K562 (cell line): ENCODE measurements around the gene HOXA9. TPM values are rescaled to one million over a fixed set of nuclear protein-coding genes. Genes with fewer than 3 reads are reported as not detected.

Experiments
- ATAC-seq: fragments of 200-7000 bp; cut with Tn5 transposase; 3 replicates; pipeline ENCODE4 v1.9.1; 2020; ENCODE audit warnings: moderate library complexity
- BruUV-seq: library from RNA; stranded (reverse); fragments of 400-500 nt; replicated peaks from 2 replicates; lab custom pipeline; 2021; lab: Mats Ljungman, UMichigan
- CTCF ChIA-PET: fragments of 300-600 bp; formaldehyde crosslinking; extraction: SDS; loops from one replicate; lab custom pipeline; 2021; ENCODE audit warnings: low intra/inter-chr PET ratio; lab: Yijun Ruan, JAX
- POLR2A ChIA-PET: fragments of 300-600, 350-650 bp; sonication (Branson Sonifier 250); formaldehyde crosslinking; extraction: SDS; loops from one replicate; lab custom pipeline; 2021; ENCODE audit warnings: antibody characterized with exemption, inconsistent platforms; lab: Yijun Ruan, JAX
- DNase-seq, 4 experiments: peaks; one replicate each; pipeline versions ENCODE4 v3.0.0 to v3.0.0-alpha.2; 2011 to 2018; ENCODE audit warnings: low spot score in 3 of 4, mixed read lengths in 3 of 4; ENCODE audit errors: extremely low read depth in 1 of 4
- FAIRE-seq: peaks from 2 replicates; lab custom pipeline; 2011; peaks lifted over from hg19 to GRCh38; lab: Jason Lieb, UNC
- H2AFZ ChIP-seq: 2 replicates; pipeline ENCODE4 v1.6.0; 2011; ENCODE audit warnings: low read depth, low read length, control low read depth, inconsistent platforms
- H3K27ac ChIP-seq: fragments of 200-600 bp; 3 replicates; pipeline ENCODE4 v1.8.0; 2011; ENCODE audit warnings: low read depth, mild to moderate bottlenecking, control low read depth, inconsistent platforms, low read length, moderate library complexity, mixed read lengths; ENCODE audit errors: extremely low read depth
- H3K27me3 ChIP-seq, 2 experiments: fragments of 300-600 bp in 1 of 2; 2 replicates in 1 of 2; 3 replicates in 1 of 2; pipeline versions ENCODE4 v1.6.0 to v1.8.0; 2011; ENCODE audit warnings: inconsistent platforms in 2 of 2, low read length in 2 of 2, mild to moderate bottlenecking in 1 of 2, mixed read lengths in 1 of 2, moderate library complexity in 1 of 2; ENCODE audit not compliant: control insufficient read depth in 2 of 2, insufficient read depth in 2 of 2
- H3K36me3 ChIP-seq: fragments of 300-600 bp; 3 replicates; pipeline ENCODE4 v1.8.0; 2011; ENCODE audit warnings: mild to moderate bottlenecking, low read length, inconsistent platforms; ENCODE audit not compliant: control insufficient read depth, insufficient read depth
- H3K4me1 ChIP-seq, 2 experiments: fragments of 200-600 bp in 1 of 2; replicated peaks in 1 of 2; 2 replicates in 1 of 2; 3 replicates in 1 of 2; pipeline versions ENCODE4 v1.5.1 to v1.8.0; 2011; ENCODE audit warnings: inconsistent platforms in 2 of 2, low read length in 2 of 2, mild to moderate bottlenecking in 1 of 2, mixed read lengths in 1 of 2, moderate library complexity in 1 of 2; ENCODE audit not compliant: control insufficient read depth in 2 of 2, insufficient read depth in 2 of 2
- H3K4me2 ChIP-seq: 2 replicates; pipeline ENCODE4 v1.6.1; 2011; ENCODE audit warnings: low read length, control low read depth, inconsistent platforms, mixed read lengths; ENCODE audit not compliant: insufficient read depth
- H3K4me3 ChIP-seq: fragments of 200-600 bp; sonication (generic), shearing (Covaris generic); 2 replicates; pipeline ENCODE4 v1.5.1; 2016; ENCODE audit warnings: control low read depth, inconsistent platforms
- H3K79me2 ChIP-seq: fragments of 200-600 bp; 3 replicates; pipeline ENCODE4 v1.8.0; 2011; ENCODE audit warnings: low read length, inconsistent platforms; ENCODE audit not compliant: control insufficient read depth, insufficient read depth
- H3K9ac ChIP-seq, 2 experiments: 2 replicates each; pipeline versions ENCODE4 v1.6.0 to v1.6.1; 2011; ENCODE audit warnings: low read depth in 2 of 2, low read length in 2 of 2, control low read depth in 1 of 2, inconsistent platforms in 1 of 2, mild to moderate bottlenecking in 1 of 2, mixed read lengths in 1 of 2; ENCODE audit not compliant: insufficient read depth in 1 of 2
- H3K9me1 ChIP-seq: one replicate; pipeline ENCODE4 v1.6.0; 2011; ENCODE audit warnings: inconsistent platforms, mild to moderate bottlenecking, low read length, moderate library complexity; ENCODE audit not compliant: control insufficient read depth, insufficient read depth
- H3K9me3 ChIP-seq: replicated peaks from 2 replicates; pipeline ENCODE4 v1.5.1; 2011; ENCODE audit warnings: low read depth, low read length, inconsistent platforms; ENCODE audit not compliant: control insufficient read depth, insufficient read depth
- H4K20me1 ChIP-seq: replicated peaks from 2 replicates; pipeline ENCODE4 v1.6.1; 2011; ENCODE audit warnings: low read length, inconsistent platforms, mixed read lengths; ENCODE audit not compliant: control insufficient read depth, insufficient read depth
- GATA2 ChIP-seq: sonication (generic); formaldehyde crosslinking; IDR thresholded peaks from 2 replicates; pipeline ENCODE4 v1.4.0; 2020; ENCODE audit warnings: mild to moderate bottlenecking, missing genetic modification reagents
- HNRNPLL ChIP-seq: fragments of 200-400 bp; formaldehyde crosslinking; IDR thresholded peaks from 2 replicates; pipeline ENCODE4 v1.6.1; 2017; ENCODE audit warnings: low read length, low read depth, mild to moderate bottlenecking; ENCODE audit not compliant: poor library complexity, severe bottlenecking
- ILK ChIP-seq: fragments of 450-650 bp; IDR thresholded peaks from 2 replicates; pipeline ENCODE4 v1.6.1; 2016; ENCODE audit warnings: missing genetic modification characterization, low read depth, mild to moderate bottlenecking, missing compliant biosample characterization, moderate library complexity, borderline replicate concordance
- KAT7 ChIP-seq: sonication (generic); formaldehyde crosslinking; IDR thresholded peaks from 2 replicates; pipeline ENCODE4 v1.8.0; 2022; ENCODE audit warnings: missing genetic modification reagents, mild to moderate bottlenecking, borderline replicate concordance
- MYBL2 ChIP-seq, 2 experiments: fragments of 450-650 bp in 1 of 2; sonication (generic) in 1 of 2; formaldehyde crosslinking in 1 of 2; IDR thresholded peaks; 2 replicates each; pipeline versions ENCODE4 v1.6.1 to v1.8.1; 2017 to 2022; ENCODE audit warnings: borderline replicate concordance in 1 of 2, inconsistent platforms in 1 of 2, low read depth in 1 of 2, mild to moderate bottlenecking in 1 of 2, missing genetic modification reagents in 1 of 2, moderate library complexity in 1 of 2
- NFRKB ChIP-seq: fragments of 450-650 bp; IDR thresholded peaks from 2 replicates; pipeline ENCODE4 v1.6.1; 2016; ENCODE audit warnings: low read depth
- NFXL1 ChIP-seq: fragments of 450-650 bp; formaldehyde crosslinking; IDR thresholded peaks from 2 replicates; pipeline ENCODE4 v1.4.0; 2021; ENCODE audit warnings: mild to moderate bottlenecking
- NR1H2 ChIP-seq: sonication (generic); formaldehyde crosslinking; IDR thresholded peaks from 2 replicates; pipeline ENCODE4 v1.4.0; 2020; ENCODE audit warnings: mild to moderate bottlenecking, missing genetic modification reagents
- PYGO2 ChIP-seq: fragments of 450-650 bp; IDR thresholded peaks from 2 replicates; pipeline ENCODE4 v1.6.1; 2016; ENCODE audit warnings: mild to moderate bottlenecking, missing genetic modification characterization, moderate library complexity, missing compliant biosample characterization
- RAD21 ChIP-seq, 2 experiments: fragments of 250-450 bp in 1 of 2; fragments of 450-650 bp in 1 of 2; sonication (Bioruptor Pico) in 1 of 2; formaldehyde crosslinking in 1 of 2; IDR thresholded peaks in 1 of 2; conservative IDR thresholded peaks in 1 of 2; 2 replicates each; pipeline versions ENCODE4 v1.4.0 to v1.8.0; 2020 to 2022; ENCODE audit warnings: mild to moderate bottlenecking in 2 of 2, moderate library complexity in 1 of 2
- TAL1 ChIP-seq: fragments of 450-650 bp; IDR thresholded peaks from 2 replicates; pipeline ENCODE4 v1.6.1; 2016; ENCODE audit warnings: mild to moderate bottlenecking
- TEAD2 ChIP-seq: fragments of 450-650 bp; IDR thresholded peaks from 2 replicates; pipeline ENCODE4 v1.6.1; 2016; ENCODE audit warnings: missing genetic modification characterization, control low read depth, missing compliant biosample characterization
- THAP7 ChIP-seq: fragments of 250-450 bp; sonication (Bioruptor Pico); IDR thresholded peaks from 2 replicates; pipeline ENCODE4 v1.5.0; 2021
- ZNF280A ChIP-seq: fragments of 450-650 bp; IDR thresholded peaks from 2 replicates; pipeline ENCODE4 v1.6.1; 2018; ENCODE audit warnings: mild to moderate bottlenecking, low read depth; ENCODE audit not compliant: partially characterized antibody
- ZNF445 ChIP-seq: fragments of 250-450 bp; sonication (Bioruptor Pico); IDR thresholded peaks from 2 replicates; pipeline ENCODE4 v1.4.0; 2020; ENCODE audit warnings: low read depth, mild to moderate bottlenecking, moderate library complexity
- ZNF695 ChIP-seq: fragments of 450-650 bp; formaldehyde crosslinking; IDR thresholded peaks from 2 replicates; pipeline ENCODE4 v1.4.0; 2020; ENCODE audit warnings: mild to moderate bottlenecking, moderate library complexity
- WGBS: fragments of 100-300 bp; shearing (Covaris generic); methylation state at CpG from one replicate; pipeline ENCODE4 v1.1.6; 2016; ENCODE audit warnings: low coverage, mixed read lengths; ENCODE audit not compliant: insufficient coverage; ENCODE audit errors: missing lambda C conversion rate; 5-methylcytosine and 5-hydroxymethylcytosine counted together
- in situ Hi-C: fragments of 300-500 bp; cut with MboI; formaldehyde crosslinking; loops from 4 replicates; pipeline ENCODE4 v1.15.0; 2018; ENCODE audit warnings: inconsistent platforms, mixed read lengths
- intact Hi-C: fragments of 100-400 bp; cut with micrococcal nuclease; formaldehyde crosslinking; loops from 2 replicates; pipeline ENCODE4 v1.14.2; 2022
- polyA plus RNA-seq, 8 experiments: library from polyadenylated mRNA; depleted of rRNA in 4 of 8; stranded (reverse) in 5 of 8; unstranded in 3 of 8; fragments of >200 nt; fragmentation: Nextera tagmentation in 2 of 8; fragmentation: Illumina TruSeq in 1 of 8; extraction: Ambion mirVana in 2 of 8; extraction: Trizol in 1 of 8; gene quantifications; 2 replicates each; pipeline versions ENCODE4 v1.2.1 to v1.2.3, GENCODE V29; 2011 to 2014; ENCODE audit warnings: inconsistent platforms in 1 of 8, missing spikeins in 1 of 8
- total RNA-seq, 7 experiments: library from RNA; depleted of rRNA in 6 of 7; stranded (reverse); fragments of >200 nt in 6 of 7; fragmentation: Illumina TruSeq in 2 of 7; extraction: Trizol in 2 of 7; gene quantifications; 2 replicates each; pipeline versions ENCODE4 v1.2.1 to v1.2.3, GENCODE V29; 2011 to 2021; ENCODE audit warnings: low replicate concordance in 1 of 7

HOXA9 gene
- total and polyA plus RNA-seq, 9 of the 15 experiments (the other 6 are each of a cell fraction or from before 2014, with no cell fraction given): not detected

DNA sequence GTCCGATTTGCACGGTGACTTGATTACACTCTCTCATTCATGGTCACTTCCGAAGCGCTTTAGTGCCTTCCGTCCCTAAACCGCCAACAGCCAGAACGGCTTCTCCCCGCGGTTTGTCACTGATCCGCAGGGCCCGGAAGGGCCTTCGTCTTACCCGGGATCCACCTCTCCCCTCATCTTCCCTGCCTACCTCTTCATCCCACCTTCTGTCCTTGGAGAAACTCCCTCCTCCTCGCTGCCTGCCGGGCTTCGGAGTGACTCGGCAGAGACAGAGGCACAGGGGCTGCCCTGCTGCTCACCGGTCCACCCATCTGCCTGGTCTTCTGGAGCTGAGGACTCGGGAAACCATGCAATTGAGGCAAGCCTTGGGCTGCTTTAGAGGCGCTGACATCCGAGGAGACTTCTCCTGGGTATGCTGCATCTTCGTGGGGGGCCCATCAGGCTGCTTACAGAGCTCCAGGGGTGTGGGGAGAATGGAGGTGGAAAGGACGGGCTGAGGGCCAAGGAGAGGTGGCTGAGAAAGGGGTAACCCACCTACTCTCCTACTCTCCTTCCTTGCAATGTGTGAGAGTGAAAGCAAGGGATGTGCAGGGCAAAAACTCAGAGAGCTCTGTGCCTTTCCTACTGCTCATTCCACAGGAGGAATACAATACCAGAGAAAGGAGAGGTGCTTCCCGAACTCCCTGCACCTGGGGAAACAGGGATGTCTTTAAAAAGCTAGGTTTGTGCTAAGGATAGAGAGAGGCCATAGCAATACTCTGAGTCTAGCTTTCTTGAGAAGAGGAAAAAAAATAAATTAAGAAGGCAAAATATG lies 20.7 kb upstream of the HOXA9 start:
- no peaks in the 10 kb centered on the region for H3K9me3 ChIP-seq
- CTCF ChIA-PET: no interaction called here
- H3K4me1 ChIP-seq: peaks cover 0 to 22% of the 10 kb centered on the region in 2 experiments; a peak in 2 of 5 replicates
- peaks cover 53 to 79% of the 10 kb centered on the region in 2 experiments for H3K27me3 ChIP-seq
- POLR2A ChIA-PET: interaction anchor here (2.4 kb wide), 1 partner anchor 10 kb away, joined by 6 read pairs; no protein-coding TSS in a partner anchor
- no peak for ATAC-seq
- no peaks in the 10 kb centered on the region for H3K36me3 ChIP-seq
- H2AFZ ChIP-seq: no peak overlapping the region
- no TSS peak for BruUV-seq
- intact Hi-C loops: no loop called here
- no peaks in the 10 kb centered on the region for H3K9me1 ChIP-seq
- no peaks in the 10 kb centered on the region for H3K79me2 ChIP-seq
- H3K9ac ChIP-seq: no peak overlapping the region
- no peaks in the 10 kb centered on the region for H4K20me1 ChIP-seq
- TF ChIP-seq RAD21 (CRISPR knock-in tag; conservative IDR thresholded peaks at IDR 0.05 in 1 of 2, IDR thresholded peaks at IDR 0.05 in 1 of 2): no peak
- no peak for TF ChIP-seq ZNF695 (CRISPR knock-in tag)
- no peak for TF ChIP-seq PYGO2 (tag)
- no peak for TF ChIP-seq NFXL1
- no peak for TF ChIP-seq TAL1
- no peak for TF ChIP-seq NFRKB
- TF ChIP-seq TEAD2 (tag): no peak
- TF ChIP-seq THAP7 (CRISPR knock-in tag): no peak
- TF ChIP-seq HNRNPLL: no peak
- no peak for TF ChIP-seq GATA2 (CRISPR knock-in tag)
- no peak for TF ChIP-seq ILK (tag)
- no peak for TF ChIP-seq ZNF280A
- TF ChIP-seq NR1H2 (CRISPR knock-in tag): no peak
- TF ChIP-seq MYBL2 (IDR thresholded peaks at IDR 0.05; ENCODE audit: low read depth): no peak
- no peak for TF ChIP-seq MYBL2 (CRISPR knock-in tag; IDR thresholded peaks at IDR 0.05; ENCODE audit: borderline replicate concordance)
- no peak for TF ChIP-seq ZNF445 (CRISPR knock-in tag)
- no peak for TF ChIP-seq KAT7 (CRISPR knock-in tag)
- in situ Hi-C loops: no loop called here
- H3K4me3 ChIP-seq: no peak overlapping the region
- H3K27ac ChIP-seq: no peak overlapping the region
- DNase-seq: no peak
- no peak overlapping the region for H3K4me2 ChIP-seq
- WGBS: 12% methylated on average over 24 of the region's 24 CpGs
- FAIRE-seq: no peak
